ENCODE measurements around the gene CEMIP. TPM values are rescaled to one million over a fixed set of nuclear protein-coding genes. Genes with fewer than 3 reads are reported as not detected.

CEMIP gene
- total RNA-seq, 4 donors from 2014 or later, result 0.04 TPM; not detected in 3

GRCh38 chr15:80885016-80885579 lies 105.9 kb downstream of the CEMIP start:
- no peak for DNase-seq
- ATAC-seq, result peak in 1 of 2 donors; percentile 41
- H3K9me3 ChIP-seq, result no peaks in the 10 kb centered on the region
- H3K4me1 ChIP-seq, result peaks cover 0 to 2% of the 10 kb centered on the region in 2 donors
- H3K27ac ChIP-seq, result no peak overlapping the region
- no peak overlapping the region for H3K4me3 ChIP-seq
- H3K36me3 ChIP-seq, result no peaks in the 10 kb centered on the region
- TF ChIP-seq CTCF (IDR thresholded peaks at IDR 0.05 in 4 of 5, conservative IDR thresholded peaks at IDR 0.05 in 1 of 5) (no peak), POLR2A (IDR thresholded peaks at IDR 0.05) (no peak)
- intact Hi-C loops (cut with DNase I; ENCODE audit: low total_unique reads) (no loop called here), in situ Hi-C loops (cut with MboI; ENCODE audit: low sequenced_read_pairs in 4 of 4) (no loop called here)
- no peaks in the 10 kb centered on the region for H3K27me3 ChIP-seq

GRCh38 chr15:80887148-80887547 lies 108.0 kb downstream of the CEMIP start:
- H3K4me1 ChIP-seq, result no peaks in the 10 kb centered on the region

GRCh38 chr15:80888846-80889245 lies 109.7 kb downstream of the CEMIP start:
- Histone ChIP-seq H3K4me1 (no peaks in the 10 kb centered on the region), H3K36me3 (no peaks in the 10 kb centered on the region), H3K27ac (no peak overlapping the region), H3K27me3 (no peaks in the 10 kb centered on the region), H3K4me3 (no peak overlapping the region), H3K9me3 (no peaks in the 10 kb centered on the region)
- in situ Hi-C loops (cut with MboI; ENCODE audit: low sequenced_read_pairs in 4 of 4), result no loop called here
- ATAC-seq (no peak), DNase-seq (no peak)
- intact Hi-C loops (cut with DNase I; ENCODE audit: low total_unique reads), result no loop called here
- TF ChIP-seq CTCF (IDR thresholded peaks at IDR 0.05 in 4 of 5, conservative IDR thresholded peaks at IDR 0.05 in 1 of 5) (no peak), POLR2A (IDR thresholded peaks at IDR 0.05) (no peak)

More at GRCh38 chr15:80887148-80887547, 108.0 kb downstream of the CEMIP start:
- ATAC-seq, result no peak
- no peak for TF ChIP-seq CTCF (IDR thresholded peaks at IDR 0.05 in 4 of 5, conservative IDR thresholded peaks at IDR 0.05 in 1 of 5)
- TF ChIP-seq POLR2A (IDR thresholded peaks at IDR 0.05), result no peak
- no peak for DNase-seq
- intact Hi-C loops (cut with DNase I; ENCODE audit: low total_unique reads), result no loop called here
- H3K36me3 ChIP-seq, result no peaks in the 10 kb centered on the region
- no peak overlapping the region for H3K4me3 ChIP-seq
- H3K27me3 ChIP-seq, result no peaks in the 10 kb centered on the region
- in situ Hi-C loops (cut with MboI; ENCODE audit: low sequenced_read_pairs in 4 of 4), result no loop called here
- no peak overlapping the region for H3K27ac ChIP-seq
- no peaks in the 10 kb centered on the region for H3K9me3 ChIP-seq

GRCh38 chr15:80890341-80891005 lies 111.3 kb downstream of the CEMIP start:
- no peak for TF ChIP-seq POLR2A (IDR thresholded peaks at IDR 0.05)
- no peak for TF ChIP-seq CTCF (IDR thresholded peaks at IDR 0.05 in 4 of 5, conservative IDR thresholded peaks at IDR 0.05 in 1 of 5)
- Histone ChIP-seq H3K27ac (no peak overlapping the region), H3K36me3 (no peaks in the 10 kb centered on the region), H3K27me3 (no peaks in the 10 kb centered on the region), H3K4me1 (no peaks in the 10 kb centered on the region), H3K9me3 (no peaks in the 10 kb centered on the region), H3K4me3 (no peak overlapping the region)
- DNase-seq (no peak), ATAC-seq (no peak)
- in situ Hi-C loops (cut with MboI; ENCODE audit: low sequenced_read_pairs in 4 of 4), result no loop called here
- intact Hi-C loops (cut with DNase I; ENCODE audit: low total_unique reads), result no loop called here
